OCI-LY7 (cell line): ENCODE results near the gene ZNF497. TPM values are rescaled to one million over a fixed set of nuclear protein-coding genes. Genes with fewer than 3 reads are reported as not detected.
A peak's percentile ranks its signal among the peaks of the same experiment; 100 is the strongest.

Source experiments
- BruUV-seq: library from RNA; stranded (reverse); fragments of 400-500 nt; replicated peaks from 2 replicates; lab custom pipeline; 2021; lab: Mats Ljungman, UMichigan
- CTCF ChIA-PET: fragments of 300-600 bp; sonication (Branson Sonifier 250); formaldehyde crosslinking; loops from one replicate; lab custom pipeline; 2022; ENCODE audit warnings: antibody characterized with exemption; ENCODE audit not compliant: unreplicated experiment; lab: Charles Lee
- POLR2A ChIA-PET: fragments of 300-600 bp; sonication (Branson Sonifier 250); formaldehyde crosslinking; loops from one replicate; lab custom pipeline; 2022; ENCODE audit warnings: antibody characterized with exemption; lab: Charles Lee
- DNase-seq: peaks from one replicate; pipeline ENCODE4 v3.0.0-alpha.2; 2015; ENCODE audit warnings: low spot score
- H2AFZ ChIP-seq: fragments of 200-600 bp; sonication (generic), shearing (Covaris generic); 2 replicates; pipeline ENCODE4 v1.6.1; 2014; ENCODE audit warnings: mild to moderate bottlenecking, antibody characterized with exemption, low read length, moderate library complexity
- H3K27ac ChIP-seq: fragments of 200-600 bp; sonication (generic); 2 replicates; pipeline ENCODE4 v1.5.1; 2014; ENCODE audit warnings: mixed run types, low read depth, mild to moderate bottlenecking, moderate library complexity, low read length, inconsistent platforms; ENCODE audit not compliant: poor library complexity, severe bottlenecking
- H3K36me3 ChIP-seq: fragments of 200-600 bp; sonication (generic); 2 replicates; pipeline ENCODE4 v1.6.1; 2014; ENCODE audit warnings: mild to moderate bottlenecking, antibody characterized with exemption, low read length, moderate library complexity, mixed read lengths; ENCODE audit not compliant: insufficient read depth
- H3K4me1 ChIP-seq: fragments of 200-600 bp; sonication (generic); 2 replicates; pipeline ENCODE4 v1.5.1; 2014; ENCODE audit warnings: mild to moderate bottlenecking, low read length; ENCODE audit not compliant: insufficient read depth, poor library complexity, severe bottlenecking
- H3K4me2 ChIP-seq: fragments of 200-600 bp; sonication (generic); 2 replicates; pipeline ENCODE4 v1.6.1; 2014; ENCODE audit warnings: mild to moderate bottlenecking, low read length
- H3K4me3 ChIP-seq: fragments of 200-600 bp; sonication (generic); 2 replicates; pipeline ENCODE4 v1.5.1; 2014; ENCODE audit warnings: mild to moderate bottlenecking, low read depth, low read length; ENCODE audit not compliant: poor library complexity, severe bottlenecking
- H3K79me2 ChIP-seq: fragments of 200-600 bp; sonication (generic); 2 replicates; pipeline ENCODE4 v1.6.1; 2016; ENCODE audit warnings: low read depth, mild to moderate bottlenecking, low read length, moderate library complexity, mixed read lengths; ENCODE audit not compliant: insufficient read depth
- H3K9me2 ChIP-seq: fragments of 200-600 bp; sonication (generic); 2 replicates; pipeline ENCODE4 v1.6.1; 2016; ENCODE audit warnings: mild to moderate bottlenecking, low read length, mixed read lengths; ENCODE audit not compliant: insufficient read depth
- H3K9me3 ChIP-seq: fragments of 200-600 bp; sonication (generic); 2 replicates; pipeline ENCODE4 v1.6.1; 2014; ENCODE audit warnings: mild to moderate bottlenecking, mixed run types, low read length, mixed read lengths
- H4K20me1 ChIP-seq: fragments of 200-600 bp; sonication (generic); 2 replicates; pipeline ENCODE4 v1.6.1; 2014; ENCODE audit warnings: mild to moderate bottlenecking, antibody characterized with exemption, low read length, moderate library complexity, mixed read lengths; ENCODE audit not compliant: insufficient read depth
- EZH2phosphoT487 ChIP-seq: fragments of 200-600 bp; sonication (generic); IDR thresholded peaks from 2 replicates; pipeline ENCODE4 v1.6.1; 2018; ENCODE audit warnings: low read depth, borderline replicate concordance, mild to moderate bottlenecking, mixed run types, antibody characterized with exemption, low read length, moderate library complexity, mixed read lengths
- intact Hi-C: fragments of 100-400 bp; cut with micrococcal nuclease; formaldehyde crosslinking; loops from one replicate; pipeline ENCODE4 v1.10.0; 2022; ENCODE audit not compliant: unreplicated experiment
- total RNA-seq, 2 experiments: library from RNA; depleted of rRNA in 1 of 2; stranded (reverse); fragments of >200 nt in 1 of 2; shearing (Covaris generic) in 1 of 2; gene quantifications; 2 replicates each; pipeline ENCODE4 v1.2.3, GENCODE V29; 2014 to 2022
- TF ChIP-seq, protein P1 (sequence below): fragments of 200-600 bp; sonication (generic); conservative IDR thresholded peaks from 2 replicates; pipeline ENCODE4 v1.5.1; 2014; ENCODE audit warnings: mild to moderate bottlenecking, antibody characterized with exemption, low read length, moderate library complexity, mixed read lengths

The ZNF497 gene
- total RNA-seq, 2 experiments from 2014 or later: 3.6 to 6.1 TPM

DNA sequence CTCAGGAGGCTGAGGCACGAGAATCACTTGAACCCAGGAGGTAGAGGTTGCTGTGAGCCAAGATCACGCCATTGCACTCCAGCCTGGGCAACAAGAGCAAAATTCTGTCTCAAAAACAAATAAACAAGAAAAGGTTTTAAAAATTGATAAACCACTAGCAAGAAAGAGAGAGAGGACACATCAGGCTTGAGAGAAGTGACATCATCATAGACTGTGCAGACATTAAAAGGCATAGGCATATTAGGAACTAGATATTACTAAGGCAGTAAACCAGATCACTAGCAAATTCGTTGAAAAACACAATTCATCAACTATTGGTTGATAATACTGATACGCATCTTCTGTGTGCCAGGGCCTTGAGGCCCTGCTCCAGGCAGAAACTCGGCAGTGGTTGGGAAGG lies 17.0 kb downstream of the ZNF497 start:
- Histone ChIP-seq H3K27ac (no peak overlapping the region), H3K9me3 (no peaks in the 10 kb centered on the region), H3K4me3 (no peak overlapping the region), H3K4me2 (peak overlapping the region; percentile 27; the same call in 1 of the 2 replicates), H3K36me3 (0 out of 2 replicates have a peak, but pooled peaks cover 4% of the 10 kb centered on the region), H4K20me1 (peaks cover 4% of the 10 kb centered on the region; the same call in 1 of the 2 replicates), H3K79me2 (peaks cover 11% of the 10 kb centered on the region), H3K4me1 (peaks cover 18% of the 10 kb centered on the region), H3K9me2 (no peaks in the 10 kb centered on the region), H2AFZ (no peak overlapping the region)
- POLR2A ChIA-PET: no interaction called here
- DNase-seq: no peak
- intact Hi-C loops: loop anchor here (5.0 kb wide), 1 partner anchor 132 kb away; the partner anchor contains the start of gene ZNF446
- BruUV-seq: no TSS peak
- CTCF ChIA-PET: interaction anchor here (0.6 kb wide), 1 partner anchor 134 kb away, joined by 6 read pairs; no protein-coding TSS in a partner anchor
- no peak for TF ChIP-seq EZH2phosphoT487
- TF ChIP-seq, protein P1, sequence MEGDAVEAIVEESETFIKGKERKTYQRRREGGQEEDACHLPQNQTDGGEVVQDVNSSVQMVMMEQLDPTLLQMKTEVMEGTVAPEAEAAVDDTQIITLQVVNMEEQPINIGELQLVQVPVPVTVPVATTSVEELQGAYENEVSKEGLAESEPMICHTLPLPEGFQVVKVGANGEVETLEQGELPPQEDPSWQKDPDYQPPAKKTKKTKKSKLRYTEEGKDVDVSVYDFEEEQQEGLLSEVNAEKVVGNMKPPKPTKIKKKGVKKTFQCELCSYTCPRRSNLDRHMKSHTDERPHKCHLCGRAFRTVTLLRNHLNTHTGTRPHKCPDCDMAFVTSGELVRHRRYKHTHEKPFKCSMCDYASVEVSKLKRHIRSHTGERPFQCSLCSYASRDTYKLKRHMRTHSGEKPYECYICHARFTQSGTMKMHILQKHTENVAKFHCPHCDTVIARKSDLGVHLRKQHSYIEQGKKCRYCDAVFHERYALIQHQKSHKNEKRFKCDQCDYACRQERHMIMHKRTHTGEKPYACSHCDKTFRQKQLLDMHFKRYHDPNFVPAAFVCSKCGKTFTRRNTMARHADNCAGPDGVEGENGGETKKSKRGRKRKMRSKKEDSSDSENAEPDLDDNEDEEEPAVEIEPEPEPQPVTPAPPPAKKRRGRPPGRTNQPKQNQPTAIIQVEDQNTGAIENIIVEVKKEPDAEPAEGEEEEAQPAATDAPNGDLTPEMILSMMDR: no peak

DNA sequence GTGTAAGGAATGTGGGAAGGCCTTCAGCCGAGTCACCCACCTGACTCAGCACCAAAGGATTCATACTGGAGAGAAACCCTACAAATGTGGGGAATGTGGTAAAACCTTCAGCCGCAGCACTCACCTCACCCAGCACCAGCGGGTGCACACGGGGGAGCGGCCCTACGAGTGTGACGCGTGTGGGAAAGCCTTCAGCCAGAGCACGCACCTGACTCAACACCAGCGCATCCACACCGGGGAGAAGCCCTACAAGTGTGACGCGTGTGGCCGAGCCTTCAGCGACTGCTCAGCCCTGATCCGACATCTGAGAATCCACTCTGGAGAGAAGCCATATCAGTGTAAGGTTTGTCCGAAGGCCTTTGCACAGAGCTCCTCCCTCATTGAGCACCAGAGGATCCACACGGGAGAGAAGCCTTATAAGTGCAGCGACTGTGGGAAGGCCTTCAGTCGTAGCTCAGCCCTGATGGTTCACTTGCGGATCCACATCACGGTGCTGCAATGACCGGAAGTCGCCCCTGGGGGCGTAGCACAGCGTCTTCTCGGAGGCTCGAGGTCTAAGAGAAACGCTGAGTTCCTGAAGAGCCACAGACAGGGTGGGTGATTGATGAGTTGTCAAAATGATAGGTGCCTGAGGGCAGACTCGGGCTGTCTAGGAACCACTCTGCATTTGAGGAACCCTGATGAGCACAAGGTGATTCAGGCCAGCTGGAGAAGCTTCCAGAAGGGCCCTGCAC lies 23.6 kb downstream of the ZNF497 start:
- Histone ChIP-seq H3K9me2 (no peaks in the 10 kb centered on the region), H3K36me3 (peaks cover 19% of the 10 kb centered on the region; the same call in 1 of the 2 replicates), H3K4me3 (no peak overlapping the region), H3K9me3 (no peaks in the 10 kb centered on the region), H4K20me1 (no peaks in the 10 kb centered on the region), H3K79me2 (no peaks in the 10 kb centered on the region), H3K4me2 (no peak overlapping the region), H3K27ac (no peak overlapping the region), H3K4me1 (no peaks in the 10 kb centered on the region), H2AFZ (no peak overlapping the region)
- no TSS peak for BruUV-seq
- ChIA-PET POLR2A (no interaction called here), CTCF (no interaction called here)
- intact Hi-C loops: no loop called here
- DNase-seq: no peak
- TF ChIP-seq, protein P1: peak; percentile 50
- no peak for TF ChIP-seq EZH2phosphoT487

DNA sequence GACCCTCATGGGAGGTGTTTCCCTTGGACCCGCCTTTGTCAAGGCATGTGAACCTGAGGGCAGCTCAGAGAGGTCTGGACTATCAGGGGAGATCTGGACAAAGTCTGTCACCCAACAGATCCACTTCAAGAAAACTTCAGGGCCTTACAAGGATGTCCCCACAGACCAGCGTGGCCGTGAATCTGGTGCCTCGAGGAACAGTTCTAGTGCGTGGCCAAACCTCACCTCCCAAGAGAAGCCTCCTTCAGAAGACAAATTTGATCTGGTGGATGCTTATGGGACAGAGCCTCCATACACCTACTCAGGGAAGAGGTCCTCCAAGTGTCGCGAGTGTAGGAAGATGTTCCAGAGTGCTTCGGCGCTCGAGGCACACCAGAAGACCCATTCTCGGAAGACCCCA lies 24.2 kb downstream of the ZNF497 start:
- no peaks in the 10 kb centered on the region for H3K79me2 ChIP-seq
- no peak overlapping the region for H3K27ac ChIP-seq
- DNase-seq: no peak
- H3K4me2 ChIP-seq: no peak overlapping the region
- H3K36me3 ChIP-seq: peaks cover 19% of the 10 kb centered on the region; the same call in 1 of the 2 replicates
- no TSS peak for BruUV-seq
- ChIA-PET POLR2A (no interaction called here), CTCF (no interaction called here)
- intact Hi-C loops: no loop called here
- no peaks in the 10 kb centered on the region for H4K20me1 ChIP-seq
- H3K9me2 ChIP-seq: no peaks in the 10 kb centered on the region
- no peak overlapping the region for H2AFZ ChIP-seq
- no peaks in the 10 kb centered on the region for H3K4me1 ChIP-seq
- no peaks in the 10 kb centered on the region for H3K9me3 ChIP-seq
- TF ChIP-seq, protein P1: no peak
- no peak for TF ChIP-seq EZH2phosphoT487
- H3K4me3 ChIP-seq: no peak overlapping the region
